HEK293 (cell line): ENCODE results near the gene IRAK2.
"Not testable (repeated sequence)": the region's sequence is repeated elsewhere in the genome, so short reads cannot be mapped to it uniquely, and the experiment has no call there.

Source experiments
- TRIM28 ChIP-seq: IDR thresholded peaks from 2 replicates; pipeline ENCODE4 v1.6.1; 2011; ENCODE audit warnings: low read length, control low read depth, borderline replicate concordance
- ZBTB7A ChIP-seq: fragments of 450-650 bp; formaldehyde crosslinking; IDR thresholded peaks from 2 replicates; pipeline ENCODE4 v1.5.1; 2016; ENCODE audit warnings: low read depth, missing biosample characterization, missing genetic modification characterization
- ZNF133 ChIP-seq: fragments of 450-650 bp; formaldehyde crosslinking; IDR thresholded peaks from 2 replicates; pipeline ENCODE4 v1.5.1; 2016; ENCODE audit warnings: missing biosample characterization, missing genetic modification characterization
- TF ChIP-seq, protein P1 (sequence below): fragments of 450-650 bp; formaldehyde crosslinking; IDR thresholded peaks from 2 replicates; pipeline ENCODE4 v1.5.1; 2016; ENCODE audit warnings: missing biosample characterization, missing genetic modification characterization
- TF ChIP-seq, protein P2 (sequence below): fragments of 450-650 bp; formaldehyde crosslinking; IDR thresholded peaks from 2 replicates; pipeline ENCODE4 v1.5.1; 2016; ENCODE audit warnings: missing biosample characterization, missing genetic modification characterization

DNA sequence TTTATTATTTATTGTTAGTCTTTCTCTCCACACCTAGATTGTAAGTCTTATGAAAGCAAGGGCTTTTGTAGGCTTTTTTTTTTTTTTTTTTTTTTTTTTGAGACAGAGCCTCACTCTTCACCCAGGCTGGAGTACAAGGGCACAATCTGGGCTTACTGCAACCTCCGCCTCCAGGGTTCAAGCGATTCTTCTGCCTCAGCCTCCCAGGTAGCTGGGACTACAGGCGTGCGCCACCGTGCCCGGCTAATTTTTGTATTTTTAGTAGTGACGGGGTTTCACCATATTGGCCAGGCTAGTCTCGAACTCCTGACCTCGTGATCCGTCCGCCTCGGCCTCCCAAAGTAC is 546 bp upstream of the IRAK2 start:
- TF ChIP-seq ZBTB7A (tag by site-specific recombination); TRIM28; ZNF133 (tag by site-specific recombination): not testable (repeated sequence)
- TF ChIP-seq, protein P1, sequence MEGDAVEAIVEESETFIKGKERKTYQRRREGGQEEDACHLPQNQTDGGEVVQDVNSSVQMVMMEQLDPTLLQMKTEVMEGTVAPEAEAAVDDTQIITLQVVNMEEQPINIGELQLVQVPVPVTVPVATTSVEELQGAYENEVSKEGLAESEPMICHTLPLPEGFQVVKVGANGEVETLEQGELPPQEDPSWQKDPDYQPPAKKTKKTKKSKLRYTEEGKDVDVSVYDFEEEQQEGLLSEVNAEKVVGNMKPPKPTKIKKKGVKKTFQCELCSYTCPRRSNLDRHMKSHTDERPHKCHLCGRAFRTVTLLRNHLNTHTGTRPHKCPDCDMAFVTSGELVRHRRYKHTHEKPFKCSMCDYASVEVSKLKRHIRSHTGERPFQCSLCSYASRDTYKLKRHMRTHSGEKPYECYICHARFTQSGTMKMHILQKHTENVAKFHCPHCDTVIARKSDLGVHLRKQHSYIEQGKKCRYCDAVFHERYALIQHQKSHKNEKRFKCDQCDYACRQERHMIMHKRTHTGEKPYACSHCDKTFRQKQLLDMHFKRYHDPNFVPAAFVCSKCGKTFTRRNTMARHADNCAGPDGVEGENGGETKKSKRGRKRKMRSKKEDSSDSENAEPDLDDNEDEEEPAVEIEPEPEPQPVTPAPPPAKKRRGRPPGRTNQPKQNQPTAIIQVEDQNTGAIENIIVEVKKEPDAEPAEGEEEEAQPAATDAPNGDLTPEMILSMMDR: not testable (repeated sequence)
- TF ChIP-seq, protein P2, sequence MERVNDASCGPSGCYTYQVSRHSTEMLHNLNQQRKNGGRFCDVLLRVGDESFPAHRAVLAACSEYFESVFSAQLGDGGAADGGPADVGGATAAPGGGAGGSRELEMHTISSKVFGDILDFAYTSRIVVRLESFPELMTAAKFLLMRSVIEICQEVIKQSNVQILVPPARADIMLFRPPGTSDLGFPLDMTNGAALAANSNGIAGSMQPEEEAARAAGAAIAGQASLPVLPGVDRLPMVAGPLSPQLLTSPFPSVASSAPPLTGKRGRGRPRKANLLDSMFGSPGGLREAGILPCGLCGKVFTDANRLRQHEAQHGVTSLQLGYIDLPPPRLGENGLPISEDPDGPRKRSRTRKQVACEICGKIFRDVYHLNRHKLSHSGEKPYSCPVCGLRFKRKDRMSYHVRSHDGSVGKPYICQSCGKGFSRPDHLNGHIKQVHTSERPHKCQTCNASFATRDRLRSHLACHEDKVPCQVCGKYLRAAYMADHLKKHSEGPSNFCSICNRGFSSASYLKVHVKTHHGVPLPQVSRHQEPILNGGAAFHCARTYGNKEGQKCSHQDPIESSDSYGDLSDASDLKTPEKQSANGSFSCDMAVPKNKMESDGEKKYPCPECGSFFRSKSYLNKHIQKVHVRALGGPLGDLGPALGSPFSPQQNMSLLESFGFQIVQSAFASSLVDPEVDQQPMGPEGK (tag by site-specific recombination): not testable (repeated sequence)
